HEK293 (cell line): ENCODE results near the gene ATP6V0A1.

Experiments
- CTCF ChIA-PET: fragments of 350-600 bp; formaldehyde crosslinking; extraction: SDS; loops from one replicate; lab custom pipeline; 2021; ENCODE audit warnings: antibody characterized with exemption; lab: Yijun Ruan, JAX
- POLR2A ChIA-PET: fragments of 300-600 bp; formaldehyde crosslinking; extraction: SDS; loops from one replicate; lab custom pipeline; 2020; ENCODE audit warnings: antibody characterized with exemption, inconsistent platforms; lab: Yijun Ruan, JAX
- H3K27ac ChIP-seq: fragments of 200-500 bp; sonication (Bioruptor generic); 2 replicates; pipeline ENCODE4 v1.5.1; 2014; ENCODE audit warnings: low read depth, low read length, control low read depth, inconsistent platforms; ENCODE audit errors: extremely low read depth
- H3K36me3 ChIP-seq, 2 experiments: fragments of 200-500 bp in 1 of 2; sonication (Bioruptor generic) in 1 of 2; 1 replicate in 1 of 2; 2 replicates in 1 of 2; pipeline ENCODE4 v1.5.1; 2014 to 2017; ENCODE audit warnings: inconsistent platforms in 2 of 2, low read length in 2 of 2; ENCODE audit not compliant: control insufficient read depth in 2 of 2, insufficient read depth in 1 of 2
- H3K4me1 ChIP-seq: fragments of 200-500 bp; sonication (Bioruptor generic); 2 replicates; pipeline ENCODE4 v1.5.1; 2014; ENCODE audit warnings: mild to moderate bottlenecking, low read length, inconsistent platforms; ENCODE audit not compliant: control insufficient read depth, insufficient read depth
- H3K4me3 ChIP-seq: 2 replicates; pipeline ENCODE4 v1.5.1; 2011; ENCODE audit warnings: low read depth, mild to moderate bottlenecking, control low read depth, low read length, moderate library complexity
- H3K9me3 ChIP-seq: fragments of 200-500 bp; sonication (Bioruptor generic); 2 replicates; pipeline ENCODE4 v1.5.1; 2014; ENCODE audit warnings: low read depth, low read length, inconsistent platforms; ENCODE audit not compliant: control insufficient read depth, insufficient read depth
- EGR2 ChIP-seq: fragments of 450-650 bp; formaldehyde crosslinking; IDR thresholded peaks from 2 replicates; pipeline ENCODE4 v1.5.1; 2016; ENCODE audit warnings: low read depth, missing biosample characterization, missing genetic modification characterization
- FEZF1 ChIP-seq: fragments of 450-650 bp; formaldehyde crosslinking; IDR thresholded peaks from 2 replicates; pipeline ENCODE4 v1.5.1; 2016; ENCODE audit warnings: missing biosample characterization, missing genetic modification characterization
- GLIS1 ChIP-seq: fragments of 450-650 bp; formaldehyde crosslinking; IDR thresholded peaks from 2 replicates; pipeline ENCODE4 v1.5.1; 2016; ENCODE audit warnings: missing biosample characterization, missing genetic modification characterization
- PRDM10 ChIP-seq: fragments of 450-650 bp; formaldehyde crosslinking; IDR thresholded peaks from 2 replicates; pipeline ENCODE4 v1.5.1; 2016; ENCODE audit warnings: missing biosample characterization, missing genetic modification characterization
- ZBTB10 ChIP-seq: fragments of 450-650 bp; formaldehyde crosslinking; IDR thresholded peaks from 2 replicates; pipeline ENCODE4 v1.5.1; 2016; ENCODE audit warnings: missing biosample characterization, missing genetic modification characterization
- ZFP3 ChIP-seq: fragments of 450-650 bp; formaldehyde crosslinking; IDR thresholded peaks from 2 replicates; pipeline ENCODE4 v1.5.1; 2016; ENCODE audit warnings: low read depth, missing biosample characterization, missing genetic modification characterization
- ZNF112 ChIP-seq: fragments of 450-650 bp; formaldehyde crosslinking; IDR thresholded peaks from 2 replicates; pipeline ENCODE4 v1.5.0; 2017; ENCODE audit warnings: missing biosample characterization, missing genetic modification characterization
- ZNF157 ChIP-seq: fragments of 450-650 bp; formaldehyde crosslinking; IDR thresholded peaks from 2 replicates; pipeline ENCODE4 v1.5.1; 2016; ENCODE audit warnings: missing biosample characterization, missing genetic modification characterization
- ZNF239 ChIP-seq: fragments of 450-650 bp; formaldehyde crosslinking; IDR thresholded peaks from 2 replicates; pipeline ENCODE4 v1.5.1; 2016; ENCODE audit warnings: missing biosample characterization, missing genetic modification characterization
- ZNF335 ChIP-seq: fragments of 450-650 bp; formaldehyde crosslinking; conservative IDR thresholded peaks from 2 replicates; pipeline ENCODE4 v1.5.1; 2016; ENCODE audit warnings: missing biosample characterization, missing genetic modification characterization
- ZNF394 ChIP-seq: fragments of 450-650 bp; formaldehyde crosslinking; IDR thresholded peaks from 2 replicates; pipeline ENCODE4 v1.5.1; 2016; ENCODE audit warnings: missing biosample characterization, missing genetic modification characterization, mild to moderate bottlenecking, moderate library complexity, borderline replicate concordance
- ZNF433 ChIP-seq: fragments of 450-650 bp; formaldehyde crosslinking; IDR thresholded peaks from 2 replicates; pipeline ENCODE4 v1.5.1; 2016; ENCODE audit warnings: missing biosample characterization, missing genetic modification characterization, low read depth
- ZNF488 ChIP-seq: fragments of 450-650 bp; formaldehyde crosslinking; IDR thresholded peaks from 2 replicates; pipeline ENCODE4 v1.5.1; 2016; ENCODE audit warnings: missing biosample characterization, missing genetic modification characterization
- ZNF510 ChIP-seq: fragments of 450-650 bp; formaldehyde crosslinking; IDR thresholded peaks from 2 replicates; pipeline ENCODE4 v1.5.1; 2018; ENCODE audit warnings: mild to moderate bottlenecking, missing genetic modification characterization, missing biosample characterization; ENCODE audit not compliant: insufficient replicate concordance
- ZNF558 ChIP-seq: fragments of 450-650 bp; formaldehyde crosslinking; IDR thresholded peaks from 2 replicates; pipeline ENCODE4 v1.5.1; 2016; ENCODE audit warnings: missing biosample characterization, missing genetic modification characterization
- ZNF621 ChIP-seq: fragments of 450-650 bp; formaldehyde crosslinking; IDR thresholded peaks from 2 replicates; pipeline ENCODE4 v1.5.1; 2017; ENCODE audit warnings: missing biosample characterization, missing genetic modification characterization
- ZNF626 ChIP-seq: fragments of 450-650 bp; sonication (Bioruptor Pico); formaldehyde crosslinking; IDR thresholded peaks from 2 replicates; pipeline ENCODE4 v1.5.1; 2018; ENCODE audit warnings: missing biosample characterization, missing genetic modification characterization, inconsistent platforms
- ZSCAN18 ChIP-seq: fragments of 450-650 bp; formaldehyde crosslinking; IDR thresholded peaks from 2 replicates; pipeline ENCODE4 v1.5.1; 2016; ENCODE audit warnings: missing biosample characterization, missing genetic modification characterization

Gene ATP6V0A1

GRCh38 chr17:42563143-42563509 lies 104.4 kb downstream of the ATP6V0A1 start (continued):
- peak; percentile 83 for TF ChIP-seq EGR2 (tag by site-specific recombination)
- no peak for TF ChIP-seq ZBTB10
- no peak for TF ChIP-seq ZNF558 (tag by site-specific recombination)
- TF ChIP-seq ZNF621: no peak
- no peak for TF ChIP-seq ZNF433 (tag by site-specific recombination)
- TF ChIP-seq ZNF510 (tag by site-specific recombination): no peak
- TF ChIP-seq ZSCAN18 (tag by site-specific recombination): no peak
- no peak for TF ChIP-seq ZFP3 (tag by site-specific recombination)
- no peak for TF ChIP-seq ZNF239 (tag by site-specific recombination)
- TF ChIP-seq ZNF394 (tag by site-specific recombination): peak; percentile 19; the same call in 1 of the 2 replicates
- no peak for TF ChIP-seq ZNF112 (tag by site-specific recombination)
- TF ChIP-seq ZNF488: no peak
- peak; percentile 63; the same call in 1 of the 2 replicates for TF ChIP-seq FEZF1 (tag by site-specific recombination)
- TF ChIP-seq, all 188 proteins: peak for 5

GRCh38 chr17:42563543-42563942 lies 104.9 kb downstream of the ATP6V0A1 start:
- Histone ChIP-seq H3K4me3 (no peak overlapping the region), H3K27ac (no peak overlapping the region), H3K4me1 (peaks cover 10% of the 10 kb centered on the region; the same call in 1 of the 2 replicates), H3K9me3 (no peaks in the 10 kb centered on the region), H3K36me3 (peaks cover 0 to 44% of the 10 kb centered on the region in 2 experiments; a peak in 1 of 3 replicates)
- peak; percentile 87 for TF ChIP-seq ZNF335 (tag by site-specific recombination)
- TF ChIP-seq ZNF157 (tag by site-specific recombination): no peak
- peak; percentile 1; the same call in 1 of the 2 replicates for TF ChIP-seq GLIS1 (tag by site-specific recombination)
- peak; percentile 61 for TF ChIP-seq PRDM10
- no peak for TF ChIP-seq ZNF626 (tag by site-specific recombination)
- ChIA-PET POLR2A (interaction anchor here (0.8 kb wide), 1 partner anchor 9 kb away, joined by 5 read pairs; no protein-coding TSS in a partner anchor), CTCF (interaction anchor here (0.9 to 1.1 kb wide), 3 partner anchors 12 to 434 kb away, joined by 3 read pairs; partner anchors contain the start of gene RPL27)
